ENCODE results near the gene C6orf132.

DNA sequence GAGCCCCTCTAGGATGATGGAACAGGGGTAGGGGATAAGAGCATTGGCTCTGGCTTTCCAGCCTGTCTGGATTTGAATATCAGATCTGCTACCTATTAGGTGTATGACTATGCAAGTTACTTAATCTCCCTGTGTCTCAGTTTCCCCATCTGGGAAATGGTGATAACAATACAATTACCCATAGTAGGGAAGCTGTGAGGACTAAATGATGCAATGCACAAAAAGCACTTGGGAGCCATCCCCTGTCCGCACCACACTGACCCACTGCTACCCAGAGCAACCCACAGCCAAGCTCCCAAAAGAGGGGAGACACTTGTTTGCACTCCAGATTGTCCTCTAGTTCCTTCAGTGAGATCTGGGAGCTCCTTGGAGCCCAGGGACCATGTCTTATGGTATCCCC lies 30.1 kb downstream of the C6orf132 start:
- TF ChIP-seq, protein P1, sequence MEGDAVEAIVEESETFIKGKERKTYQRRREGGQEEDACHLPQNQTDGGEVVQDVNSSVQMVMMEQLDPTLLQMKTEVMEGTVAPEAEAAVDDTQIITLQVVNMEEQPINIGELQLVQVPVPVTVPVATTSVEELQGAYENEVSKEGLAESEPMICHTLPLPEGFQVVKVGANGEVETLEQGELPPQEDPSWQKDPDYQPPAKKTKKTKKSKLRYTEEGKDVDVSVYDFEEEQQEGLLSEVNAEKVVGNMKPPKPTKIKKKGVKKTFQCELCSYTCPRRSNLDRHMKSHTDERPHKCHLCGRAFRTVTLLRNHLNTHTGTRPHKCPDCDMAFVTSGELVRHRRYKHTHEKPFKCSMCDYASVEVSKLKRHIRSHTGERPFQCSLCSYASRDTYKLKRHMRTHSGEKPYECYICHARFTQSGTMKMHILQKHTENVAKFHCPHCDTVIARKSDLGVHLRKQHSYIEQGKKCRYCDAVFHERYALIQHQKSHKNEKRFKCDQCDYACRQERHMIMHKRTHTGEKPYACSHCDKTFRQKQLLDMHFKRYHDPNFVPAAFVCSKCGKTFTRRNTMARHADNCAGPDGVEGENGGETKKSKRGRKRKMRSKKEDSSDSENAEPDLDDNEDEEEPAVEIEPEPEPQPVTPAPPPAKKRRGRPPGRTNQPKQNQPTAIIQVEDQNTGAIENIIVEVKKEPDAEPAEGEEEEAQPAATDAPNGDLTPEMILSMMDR (IDR thresholded peaks at IDR 0.05): no peak
- TF ChIP-seq POLR2A (IDR thresholded peaks at IDR 0.05): no peak
